NOMO-1 (cell line): Measurements from ENCODE around the gene SPON2.
"Not testable (repeated sequence)": the region's sequence is repeated elsewhere in the genome, so short reads cannot be mapped to it uniquely, and the experiment has no call there.

ENCODE experiments used
- DNase-seq, 2 experiments: peaks; one replicate each; lab custom pipeline; 2025; ENCODE audit not compliant: unreplicated experiment in 2 of 2; lab: John Stamatoyannopoulos, UW

SPON2 gene

GRCh38 chr4:1152290-1152689 lies 20.1 kb downstream of the SPON2 start:
- no peak for DNase-seq

- no peak for DNase-seq
These were observed 20.8 kb downstream of the SPON2 start for GRCh38 chr4:1151541-1151940.

- no peak for DNase-seq
These were observed 21.5 kb downstream of the SPON2 start for GRCh38 chr4:1150875-1151274.

- DNase-seq, result no peak
These were observed 32.5 kb downstream of the SPON2 start for GRCh38 chr4:1139860-1140259.

GRCh38 chr4:1137850-1138249 lies 34.5 kb downstream of the SPON2 start:
- peak; percentile 38 to 83 for DNase-seq

GRCh38 chr4:1137063-1137776 lies 35.2 kb downstream of the SPON2 start:
- peak; percentile 59 to 85 for DNase-seq

- DNase-seq, result peak in 1 of 2 experiments; percentile 11
These were observed 36.3 kb downstream of the SPON2 start for GRCh38 chr4:1136048-1136447.

GRCh38 chr4:1133033-1133432 lies 39.4 kb downstream of the SPON2 start:
- DNase-seq, result no peak

GRCh38 chr4:1130316-1131186 lies 41.8 kb downstream of the SPON2 start:
- DNase-seq, result peak; percentile 49 to 73

GRCh38 chr4:1126506-1126905 lies 45.9 kb downstream of the SPON2 start:
- DNase-seq, result no peak

- DNase-seq, result not testable (repeated sequence)
These were observed 46.9 kb downstream of the SPON2 start for GRCh38 chr4:1125466-1125865.

GRCh38 chr4:1124818-1125217 lies 47.6 kb downstream of the SPON2 start:
- no peak for DNase-seq

GRCh38 chr4:1122505-1122904 lies 49.9 kb downstream of the SPON2 start:
- DNase-seq, result no peak
